ENCODE data around the gene PRKG1.

Gene PRKG1

DNA sequence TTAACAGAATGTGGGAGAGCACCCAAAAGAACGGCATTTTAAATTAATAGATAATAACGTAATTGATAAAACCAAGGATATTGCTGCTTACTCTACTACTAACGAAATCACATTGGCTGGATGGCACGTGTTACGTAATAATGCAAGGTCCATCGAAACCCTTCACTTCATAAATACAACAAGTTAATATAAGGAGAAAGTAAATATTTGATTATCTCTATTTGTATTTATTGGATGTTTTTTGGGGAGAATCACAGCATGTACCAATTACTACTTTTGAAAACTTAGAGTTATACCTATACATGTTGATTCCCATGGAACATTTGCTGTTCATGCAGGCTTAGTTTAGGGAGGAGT lies 1.6 kb downstream of the PRKG1 start:
- DNase-seq (ENCODE audit: low read depth in 2 of 3, low spot score in 2 of 3), result no peak

DNA sequence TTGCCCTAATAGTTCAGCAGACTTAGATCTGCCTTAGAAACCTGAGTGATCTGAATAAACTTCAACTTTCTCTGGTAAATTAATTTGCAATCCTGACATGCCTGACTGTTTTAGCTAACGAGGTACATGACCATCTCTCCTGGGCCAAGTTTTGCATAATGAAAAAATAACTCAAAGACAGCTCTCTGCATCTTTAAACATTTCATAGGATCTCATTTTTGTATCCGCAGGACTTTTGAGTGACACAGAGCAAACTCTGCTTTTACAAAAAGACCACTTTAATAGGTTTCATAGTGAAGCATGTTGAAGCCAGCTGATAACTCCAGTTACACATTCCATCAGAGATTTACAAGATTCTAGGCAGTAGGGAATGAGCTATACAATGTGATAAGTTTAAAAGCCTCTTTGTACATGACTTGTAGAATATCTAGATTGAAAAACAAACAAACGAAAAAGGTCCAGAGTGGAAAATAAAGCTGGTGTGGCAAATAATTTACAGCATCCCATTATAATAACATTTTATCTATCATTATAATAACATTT lies 2.1 kb downstream of the PRKG1 start:
- no peak for DNase-seq (ENCODE audit: low read depth in 2 of 3, low spot score in 2 of 3)

DNA sequence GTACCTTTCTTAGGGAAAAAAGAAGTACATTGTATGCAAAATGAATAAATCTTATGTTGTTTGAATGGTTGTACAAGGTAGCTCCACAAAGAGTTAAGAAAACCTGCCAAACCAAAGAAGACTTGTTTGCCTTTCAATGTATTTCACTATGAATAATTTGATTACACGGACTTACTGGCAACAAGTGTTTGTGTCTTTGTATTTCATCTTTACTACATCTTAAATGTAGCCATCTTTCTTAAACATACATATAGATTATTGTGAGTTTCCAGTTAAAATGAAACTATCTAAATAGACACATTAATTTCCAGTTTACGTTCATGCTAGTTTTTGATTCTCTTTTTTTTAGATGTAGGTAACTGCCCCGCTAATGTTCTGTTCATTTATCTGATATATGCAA lies 2.8 kb downstream of the PRKG1 start:
- DNase-seq (ENCODE audit: low read depth in 2 of 3, low spot score in 2 of 3), result no peak

DNA sequence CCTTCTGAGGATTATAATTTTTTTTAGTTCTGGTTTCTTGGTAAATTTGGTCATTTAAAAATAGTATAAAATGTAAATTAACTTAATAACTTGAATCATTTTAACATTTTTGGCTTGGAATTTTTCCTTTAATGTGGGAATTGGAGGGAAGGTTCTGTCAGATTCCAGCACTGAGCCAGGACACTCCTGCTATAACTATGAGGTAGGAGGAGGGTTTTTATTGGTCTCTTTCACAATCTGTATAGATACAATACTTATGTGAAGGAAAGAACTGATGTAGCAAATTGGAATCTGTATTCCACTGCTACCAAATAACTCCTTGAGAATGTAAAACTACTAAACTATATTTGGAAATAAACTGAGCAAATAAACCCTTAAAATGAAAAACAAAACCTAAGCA lies 3.2 kb downstream of the PRKG1 start:
- DNase-seq (ENCODE audit: low read depth in 2 of 3, low spot score in 2 of 3), result no peak

DNA sequence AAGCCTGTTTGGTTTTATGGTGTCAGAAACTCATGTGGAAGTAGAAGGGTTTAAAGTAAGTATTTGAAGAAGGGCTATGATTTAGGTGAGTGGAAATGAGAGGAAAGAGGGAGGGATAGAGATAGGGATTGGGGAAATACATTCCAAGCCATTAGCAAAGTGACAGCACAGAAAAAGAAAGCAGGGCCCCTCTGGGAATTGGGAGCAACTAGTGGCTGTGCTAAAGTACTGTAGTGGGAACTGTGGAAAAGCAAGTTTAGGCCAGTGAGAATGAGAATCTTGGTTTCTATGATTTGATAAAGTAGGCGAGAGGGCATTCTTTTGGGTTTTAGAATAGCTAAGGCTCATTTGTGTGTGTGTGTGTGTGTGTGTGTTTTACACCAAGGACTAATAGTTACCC lies 5.0 kb downstream of the PRKG1 start:
- no peak for DNase-seq (ENCODE audit: low read depth in 2 of 3, low spot score in 2 of 3)

DNA sequence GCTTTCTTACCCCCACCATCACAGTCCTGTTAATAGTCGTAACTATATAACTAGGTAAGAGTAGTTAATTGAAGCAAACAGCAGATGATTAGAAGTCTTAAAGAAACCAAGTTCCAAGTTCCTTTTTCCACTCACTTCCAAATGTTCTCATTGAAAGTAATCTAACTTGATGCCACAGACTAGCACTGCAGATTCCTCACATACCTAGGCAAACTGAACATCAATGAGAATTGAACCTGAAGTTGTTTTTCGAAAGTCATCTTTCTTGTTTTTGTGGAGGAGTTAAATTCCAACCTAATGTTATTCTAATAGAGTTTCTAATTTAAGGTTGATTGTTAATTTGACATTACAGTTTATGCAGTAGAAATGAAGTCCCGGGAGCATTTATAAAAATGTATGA lies 5.5 kb downstream of the PRKG1 start:
- DNase-seq (ENCODE audit: low read depth in 2 of 3, low spot score in 2 of 3), result no peak

DNA sequence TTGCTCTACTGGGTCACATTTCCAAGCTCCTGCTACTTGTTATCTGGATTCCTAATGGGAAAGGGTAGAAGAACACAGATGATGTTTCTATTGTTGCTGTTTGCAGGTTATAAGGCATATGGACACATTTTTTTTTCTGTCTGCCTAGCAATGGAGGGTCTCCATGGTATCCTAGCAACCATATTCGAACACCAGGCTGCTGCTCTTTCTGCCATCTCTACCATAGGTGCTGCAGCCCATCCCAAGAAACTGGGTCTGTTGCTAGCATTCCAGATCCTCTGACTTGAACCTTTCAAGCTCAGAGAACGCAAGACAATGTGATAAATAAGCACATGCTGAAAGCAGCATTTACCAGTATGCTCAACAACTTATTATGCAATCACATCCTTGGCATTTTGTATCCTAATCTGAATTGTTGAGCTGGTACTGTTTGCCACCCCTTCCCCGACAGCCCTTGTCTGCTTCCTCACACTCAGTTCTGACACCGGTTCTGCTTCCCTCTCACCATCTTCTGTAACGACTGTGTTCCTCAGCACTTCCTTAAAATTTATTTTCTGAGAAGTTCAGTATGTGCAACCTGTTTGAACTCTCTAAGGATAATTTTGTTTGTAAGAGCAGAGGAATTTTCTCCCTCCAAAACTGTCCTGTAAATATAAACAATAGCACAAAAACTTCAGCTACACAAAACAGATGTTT lies 6.2 kb downstream of the PRKG1 start:
- no peak for DNase-seq (ENCODE audit: low read depth in 2 of 3, low spot score in 2 of 3)

DNA sequence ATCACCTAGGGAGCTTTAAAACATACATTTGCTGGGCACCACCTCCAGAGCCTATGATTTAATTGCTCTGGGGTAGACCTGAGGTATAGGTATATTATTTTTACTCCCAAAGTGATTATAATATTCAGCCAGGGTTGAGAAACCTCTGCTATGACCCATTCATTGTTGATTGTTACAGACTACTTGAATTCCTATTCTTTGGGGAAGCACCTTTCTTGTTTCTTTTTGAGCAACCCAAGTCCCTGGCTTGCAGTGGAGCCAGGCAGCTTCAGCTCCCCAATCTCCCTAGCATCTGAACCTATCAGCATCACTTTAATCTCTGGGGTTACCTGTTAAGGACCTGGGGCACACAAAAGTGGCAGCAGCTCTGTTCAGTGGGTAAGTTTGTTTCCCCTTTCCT lies 8.6 kb downstream of the PRKG1 start:
- DNase-seq (ENCODE audit: low read depth in 2 of 3, low spot score in 2 of 3), result no peak

DNA sequence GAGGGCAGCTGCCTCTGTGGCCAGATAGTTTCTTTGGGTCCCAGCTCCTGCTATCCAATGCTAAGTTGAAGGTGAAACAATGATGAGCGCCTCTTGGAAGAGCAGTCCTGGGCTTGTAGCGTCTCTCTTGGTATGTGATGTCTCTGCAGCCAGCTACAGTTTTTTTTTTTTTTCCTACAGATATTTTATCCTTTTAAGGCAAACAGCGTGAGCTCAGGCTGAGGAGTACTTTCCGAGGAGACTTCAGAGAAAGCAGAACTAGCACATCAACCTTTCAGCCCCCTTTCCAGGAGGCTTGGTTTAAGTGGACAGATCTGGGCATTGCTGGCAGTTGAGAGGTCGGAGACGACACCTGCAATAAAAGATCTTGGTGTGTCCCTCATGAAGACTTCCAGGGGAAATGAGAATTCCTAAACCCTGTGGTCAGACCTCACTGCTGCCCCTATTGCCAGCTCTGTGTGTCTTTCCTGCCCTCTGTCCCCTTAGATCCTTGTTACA lies 9.1 kb downstream of the PRKG1 start:
- no peak for DNase-seq (ENCODE audit: low read depth in 2 of 3, low spot score in 2 of 3)

DNA sequence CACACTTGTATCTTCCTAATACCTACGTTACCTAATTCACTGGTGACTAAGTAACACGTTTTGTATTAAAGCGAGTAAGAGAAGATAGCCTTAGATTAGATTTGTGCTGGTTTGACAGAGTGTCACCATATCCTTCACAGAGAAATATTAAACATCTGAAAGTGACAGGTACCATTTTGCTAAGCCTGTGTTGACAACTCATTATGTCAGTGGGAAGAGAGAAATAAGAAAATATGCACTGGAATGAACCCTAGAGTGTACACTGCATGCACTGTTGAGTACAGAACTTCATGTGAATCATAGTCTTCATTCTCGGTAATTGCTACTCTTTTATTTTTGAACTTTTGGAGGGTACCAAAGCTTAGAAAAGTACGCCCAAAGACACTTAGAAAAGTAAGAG lies 10.9 kb downstream of the PRKG1 start:
- DNase-seq (ENCODE audit: low read depth in 2 of 3, low spot score in 2 of 3), result no peak

DNA sequence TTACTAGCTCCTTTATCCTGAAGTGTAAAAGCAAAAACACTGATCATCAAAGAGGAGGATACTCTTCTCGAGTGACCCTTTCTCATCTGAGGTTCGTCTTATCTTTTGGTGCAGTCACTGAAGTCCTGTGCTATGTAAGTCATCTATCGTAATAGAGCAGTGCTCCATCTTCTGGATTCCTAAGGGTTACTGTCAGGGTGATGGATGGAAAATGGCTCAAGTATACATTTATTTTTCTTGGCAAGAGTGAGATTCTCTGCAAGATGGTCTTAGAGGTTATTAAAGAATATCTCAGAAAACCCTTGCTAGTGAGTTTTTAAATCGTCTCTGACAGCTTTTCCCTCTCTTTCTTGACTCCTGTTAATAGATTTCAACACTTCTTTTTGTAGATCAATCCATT lies 12.4 kb downstream of the PRKG1 start:
- no peak for DNase-seq (ENCODE audit: low read depth in 2 of 3, low spot score in 2 of 3)

DNA sequence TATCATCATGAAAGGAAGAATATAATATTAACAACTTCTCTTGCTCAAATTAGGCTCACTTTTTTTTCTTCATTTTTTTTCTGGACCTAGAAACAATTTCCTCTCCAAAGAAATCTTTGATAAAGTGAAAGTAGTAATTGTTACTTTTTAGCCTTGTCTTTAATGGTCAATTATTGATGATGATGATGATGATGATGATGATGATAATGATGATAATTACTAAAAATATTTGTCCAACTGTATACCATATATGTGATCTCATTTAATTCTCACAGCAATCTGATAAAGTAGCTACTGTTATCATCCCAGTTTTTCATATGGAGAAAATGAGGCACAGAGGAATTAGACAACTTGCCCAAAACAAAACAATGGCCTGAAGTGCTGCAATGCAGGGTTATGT lies 12.8 kb downstream of the PRKG1 start:
- DNase-seq (ENCODE audit: low read depth in 2 of 3, low spot score in 2 of 3), result no peak

DNA sequence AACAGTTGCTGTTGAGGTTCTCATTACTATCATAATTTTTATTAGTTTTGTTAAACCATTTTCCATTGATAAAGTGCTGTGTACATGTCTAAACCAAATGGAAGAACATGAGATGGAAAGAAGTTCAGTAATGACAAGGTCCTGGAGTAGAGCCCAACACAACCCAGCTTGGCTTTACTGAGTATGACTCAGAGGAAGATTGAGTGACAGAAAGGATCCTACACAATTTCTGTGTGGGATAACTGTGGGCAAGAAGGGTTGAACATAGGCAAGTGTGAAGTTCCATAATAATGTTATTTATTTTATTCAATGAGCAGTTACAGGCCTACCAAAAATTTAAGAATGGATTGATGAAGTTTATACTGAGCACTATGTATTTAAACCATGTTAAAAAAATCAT lies 15.9 kb downstream of the PRKG1 start:
- DNase-seq (ENCODE audit: low read depth in 2 of 3, low spot score in 2 of 3), result no peak

DNA sequence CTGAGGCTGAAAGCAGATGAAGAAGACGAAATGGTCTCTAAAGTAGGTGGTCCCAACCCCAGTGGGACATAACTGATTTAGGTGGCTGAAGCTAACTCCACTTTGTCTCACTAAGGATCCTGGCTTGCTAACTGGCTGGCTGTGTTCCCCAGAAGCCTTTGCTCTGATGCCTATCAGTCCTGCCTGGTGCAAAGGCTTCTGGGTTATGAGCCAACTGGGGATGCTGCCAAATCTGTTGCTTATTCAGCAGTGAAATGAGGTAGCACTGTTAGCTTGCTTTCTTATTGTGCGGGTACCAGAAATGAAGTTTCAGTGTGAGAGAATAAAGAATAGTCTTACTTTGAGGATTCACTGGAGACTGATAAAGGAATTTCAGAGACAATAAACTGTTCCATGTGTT lies 18.1 kb downstream of the PRKG1 start:
- DNase-seq (ENCODE audit: low read depth in 2 of 3, low spot score in 2 of 3), result no peak

DNA sequence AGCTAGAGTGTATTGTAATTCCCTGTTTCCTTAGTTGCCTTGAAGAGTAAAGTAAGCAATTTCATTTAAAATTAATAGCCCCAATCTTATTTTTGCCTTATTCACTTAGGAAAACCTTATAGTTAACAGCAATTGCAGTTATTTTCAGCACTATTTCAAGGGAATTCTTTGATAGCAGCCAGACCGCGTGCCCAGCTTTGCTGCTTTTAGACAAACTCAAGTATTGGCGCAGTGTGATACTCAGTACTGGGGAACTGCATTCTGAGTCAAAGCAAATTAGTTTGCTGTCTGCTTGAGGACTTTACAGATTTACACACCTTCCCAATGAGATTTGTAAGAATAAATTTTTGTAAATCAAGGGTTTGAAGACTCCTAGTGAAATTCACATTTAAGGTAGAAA lies 21.2 kb downstream of the PRKG1 start:
- DNase-seq (ENCODE audit: low read depth in 2 of 3, low spot score in 2 of 3), result no peak

DNA sequence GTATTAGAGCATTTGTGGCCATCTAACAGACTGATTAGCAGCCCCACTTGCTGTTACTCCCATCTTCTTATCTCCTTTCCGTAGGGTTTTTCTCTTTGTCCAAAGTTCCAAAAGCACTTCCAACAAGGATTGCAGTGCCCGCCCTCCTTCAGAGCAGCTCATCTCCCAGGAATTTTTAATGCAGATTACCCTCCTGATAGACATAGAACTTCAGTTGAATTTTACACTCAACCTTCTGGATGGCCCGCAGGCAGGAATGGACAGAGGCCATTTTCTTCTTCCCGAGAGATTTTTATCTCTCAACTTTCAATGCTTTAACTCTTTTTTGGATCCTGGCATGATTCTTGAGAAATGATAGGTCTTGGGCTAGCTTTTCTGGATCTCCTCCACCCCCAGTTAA lies 23.3 kb downstream of the PRKG1 start:
- no peak for DNase-seq (ENCODE audit: low read depth in 2 of 3, low spot score in 2 of 3)

DNA sequence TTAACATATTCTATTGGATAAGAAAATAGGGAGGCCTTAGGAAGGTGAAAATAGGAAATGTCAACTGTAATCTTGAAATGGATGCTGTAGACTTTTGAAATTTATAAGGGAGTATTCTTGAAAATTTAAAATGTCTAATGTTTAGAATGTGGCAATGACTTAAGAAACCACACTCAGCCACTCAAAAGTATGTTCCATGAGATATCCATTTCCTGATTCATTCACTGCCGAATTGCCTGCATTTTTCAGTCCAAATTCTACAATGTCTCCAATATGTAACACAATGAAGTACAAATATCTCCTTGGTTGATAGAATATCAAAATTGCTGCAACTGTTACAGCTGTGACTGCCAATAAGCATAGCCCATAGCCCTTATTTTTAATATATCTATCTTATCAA lies 25.9 kb downstream of the PRKG1 start:
- DNase-seq (ENCODE audit: low read depth in 2 of 3, low spot score in 2 of 3), result no peak

DNA sequence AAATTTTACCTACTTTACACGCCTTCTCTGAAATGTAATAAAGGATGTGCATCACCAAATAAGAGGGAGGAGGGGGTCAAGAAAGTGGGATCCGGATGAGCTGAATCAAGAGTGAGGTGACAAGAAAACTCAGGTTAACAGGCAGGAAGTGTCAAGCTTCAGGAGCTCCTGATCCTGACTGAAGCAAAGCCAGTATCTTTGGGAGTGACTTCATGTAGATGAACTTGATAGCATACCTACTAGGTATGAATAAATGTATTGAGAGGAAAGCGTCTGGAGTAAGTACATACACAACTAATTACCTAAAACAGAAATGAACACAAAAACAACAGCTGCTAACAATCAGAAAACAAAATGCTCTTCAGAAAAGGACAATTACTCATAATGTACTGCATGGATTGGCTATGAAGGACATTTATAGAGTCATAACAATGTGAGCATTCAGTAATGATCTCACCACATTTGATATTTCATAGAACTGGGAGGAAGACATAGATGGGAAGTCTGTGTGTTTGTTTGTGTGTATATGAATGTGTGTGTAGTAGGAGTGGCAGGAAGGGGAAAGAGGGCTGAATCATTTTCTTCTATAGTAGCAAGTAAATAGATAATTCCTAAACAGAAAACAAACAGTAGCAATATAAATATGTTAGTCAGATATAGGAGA lies 29.4 kb downstream of the PRKG1 start:
- no peak for DNase-seq (ENCODE audit: low read depth in 2 of 3, low spot score in 2 of 3)

DNA sequence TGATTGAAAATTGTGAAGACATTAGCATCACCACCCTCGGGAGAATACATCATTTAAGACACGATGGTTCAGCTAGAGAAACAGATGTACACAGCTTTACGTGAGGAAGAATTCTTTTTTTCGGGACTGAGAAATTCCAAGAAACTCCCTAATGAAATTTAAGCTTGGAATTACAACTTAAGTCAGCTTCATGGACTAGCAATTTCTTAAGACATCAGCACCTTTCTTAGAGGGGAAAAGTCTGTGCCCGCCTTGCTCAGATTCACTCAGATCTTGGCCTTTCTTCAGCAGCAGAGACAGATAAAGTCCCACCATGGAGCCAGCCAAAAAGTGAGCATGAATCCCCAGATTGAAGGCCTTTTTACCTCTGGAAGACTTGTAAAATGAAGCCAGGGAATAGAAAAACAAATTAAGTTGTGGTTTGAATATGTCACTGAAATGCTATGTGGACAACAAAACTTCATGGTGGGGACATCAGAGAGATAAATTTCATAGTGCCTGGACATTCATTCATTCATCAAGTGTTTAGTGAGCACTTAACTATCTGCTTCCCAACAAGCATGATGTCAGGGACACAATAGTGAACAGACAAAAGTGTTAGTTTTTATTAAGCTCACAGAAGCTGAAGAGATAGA lies 32.1 kb downstream of the PRKG1 start:
- no peak for DNase-seq (ENCODE audit: low read depth in 2 of 3, low spot score in 2 of 3)

DNA sequence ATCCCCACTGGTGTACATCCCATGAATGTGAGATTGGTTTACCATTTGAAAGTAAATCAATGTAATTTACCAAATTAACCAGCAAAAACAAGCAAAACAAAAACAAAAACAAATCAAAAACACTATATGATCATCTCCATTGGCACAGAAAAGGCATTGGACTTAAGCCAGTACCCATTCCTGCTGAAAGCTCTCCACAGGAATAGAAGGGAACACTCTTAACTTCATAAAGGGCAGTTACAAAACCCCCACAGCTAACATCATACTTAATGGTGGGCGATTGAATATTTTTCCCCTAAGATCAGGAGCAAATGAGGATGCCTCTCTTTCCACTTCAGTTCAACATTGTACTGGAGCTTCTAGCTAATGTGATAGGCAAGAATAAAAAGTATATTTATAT lies 34.1 kb downstream of the PRKG1 start:
- no peak for DNase-seq (ENCODE audit: low read depth in 2 of 3, low spot score in 2 of 3)

DNA sequence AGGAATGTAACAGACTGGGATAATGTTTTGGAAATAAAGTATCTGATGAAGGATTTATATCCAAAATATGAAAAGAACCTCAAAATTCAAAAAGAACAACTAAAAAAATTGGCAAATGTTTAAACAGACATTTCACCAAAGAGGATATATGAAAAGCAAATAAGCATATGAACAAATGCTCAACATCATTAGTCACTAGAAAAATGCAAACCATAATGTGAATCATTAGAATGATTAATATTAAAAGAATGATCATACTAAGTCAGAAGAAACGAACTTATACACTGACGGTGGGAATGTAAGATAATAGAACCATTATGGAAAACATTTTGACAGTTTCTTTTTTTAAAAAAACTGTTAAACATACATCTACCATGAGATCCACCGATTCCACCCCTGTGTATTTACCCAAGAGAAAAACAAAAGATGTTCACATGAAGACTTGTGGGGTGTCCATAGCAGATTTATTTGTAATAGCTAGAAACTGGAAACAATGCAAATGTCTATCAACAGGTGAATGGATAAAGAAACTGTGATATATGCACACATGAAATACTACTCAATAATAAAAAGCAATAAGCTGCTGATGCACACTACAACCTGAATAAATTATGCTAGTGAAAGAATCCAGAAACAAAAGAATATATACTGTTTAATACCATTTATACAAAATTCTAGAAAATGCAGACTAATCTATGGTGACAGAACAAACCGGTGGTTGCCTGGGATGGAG lies 35.7 kb downstream of the PRKG1 start:
- DNase-seq (ENCODE audit: low read depth in 2 of 3, low spot score in 2 of 3), result no peak

DNA sequence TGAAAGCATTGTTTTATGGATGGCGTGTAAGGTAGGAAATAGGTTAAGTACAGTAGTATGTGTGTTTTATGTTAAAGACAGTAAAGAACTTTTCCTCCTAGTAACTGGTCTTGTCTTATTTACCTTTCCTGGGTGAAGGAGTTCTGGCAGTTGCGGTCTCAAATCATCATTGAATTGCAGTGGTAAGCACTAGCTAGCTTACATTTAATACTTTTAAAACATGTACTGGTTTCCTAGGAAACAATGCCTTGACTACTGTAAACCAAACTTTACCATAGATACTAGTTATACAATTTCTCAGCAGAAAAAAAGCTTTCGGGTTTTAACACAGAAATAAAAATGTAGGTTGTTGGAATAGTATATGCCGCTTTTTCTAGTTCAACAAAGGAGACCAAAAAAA lies 37.7 kb downstream of the PRKG1 start:
- DNase-seq (ENCODE audit: low read depth in 2 of 3, low spot score in 2 of 3), result no peak
